Measurements from ENCODE around the gene NMNAT3.

The NMNAT3 gene

GRCh38 chr3:139559541-139559940 is 118.2 kb downstream of the NMNAT3 start:
- no peaks in the 10 kb centered on the region for H4K20me1 ChIP-seq (ENCODE audit: control insufficient read depth, insufficient read depth, low read depth, low read length)

GRCh38 chr3:139558351-139559266 is 119.2 kb downstream of the NMNAT3 start:
- Histone ChIP-seq H3K36me3 (ENCODE audit: control insufficient read depth, low read length) (no peaks in the 10 kb centered on the region), H3K4me3 (ENCODE audit: low read length) (no peak overlapping the region), H3K4me2 (ENCODE audit: low read length) (no peak overlapping the region), H3K9me3 (ENCODE audit: control insufficient read depth, insufficient read depth, low read length) (no peaks in the 10 kb centered on the region), H3K27me3 (ENCODE audit: control insufficient read depth, low read length) (peaks cover 3% of the 10 kb centered on the region; the same call in 1 of the 2 replicates), H3F3A (ENCODE audit: control insufficient read depth, insufficient read depth) (no peaks in the 10 kb centered on the region), H3K4me1 (ENCODE audit: control insufficient read depth, low read length) (no peaks in the 10 kb centered on the region), H3K79me2 (ENCODE audit: control insufficient read depth, low read length) (no peaks in the 10 kb centered on the region), H3K9me2 (replicated peaks; ENCODE audit: control insufficient read depth, low read length) (no peaks in the 10 kb centered on the region), H4K20me1 (ENCODE audit: control insufficient read depth, insufficient read depth, low read depth, low read length) (no peaks in the 10 kb centered on the region), H3K27ac (ENCODE audit: low read depth, low read length) (no peak overlapping the region)
- TF ChIP-seq EZH2phosphoT487 (IDR thresholded peaks at IDR 0.05; ENCODE audit: borderline replicate concordance, low read length): no peak
- TF ChIP-seq CTCF (IDR thresholded peaks at IDR 0.05; ENCODE audit: low read depth, low read length, poor library complexity, severe bottlenecking): no peak

More at GRCh38 chr3:139559541-139559940, 118.2 kb downstream of the NMNAT3 start:
- no peak overlapping the region for H3K4me2 ChIP-seq (ENCODE audit: low read length)
- H3K27me3 ChIP-seq (ENCODE audit: control insufficient read depth, low read length): peaks cover 3% of the 10 kb centered on the region; the same call in 1 of the 2 replicates
- TF ChIP-seq CTCF (IDR thresholded peaks at IDR 0.05; ENCODE audit: low read depth, low read length, poor library complexity, severe bottlenecking) (no peak), EZH2phosphoT487 (IDR thresholded peaks at IDR 0.05; ENCODE audit: borderline replicate concordance, low read length) (no peak)
- no peak overlapping the region for H3K4me3 ChIP-seq (ENCODE audit: low read length)
- no peaks in the 10 kb centered on the region for H3K9me2 ChIP-seq (replicated peaks; ENCODE audit: control insufficient read depth, low read length)
- no peak overlapping the region for H3K27ac ChIP-seq (ENCODE audit: low read depth, low read length)
- H3K79me2 ChIP-seq (ENCODE audit: control insufficient read depth, low read length): no peaks in the 10 kb centered on the region
- no peaks in the 10 kb centered on the region for H3F3A ChIP-seq (ENCODE audit: control insufficient read depth, insufficient read depth)
- no peaks in the 10 kb centered on the region for H3K9me3 ChIP-seq (ENCODE audit: control insufficient read depth, insufficient read depth, low read length)
- H3K4me1 ChIP-seq (ENCODE audit: control insufficient read depth, low read length): no peaks in the 10 kb centered on the region
- no peaks in the 10 kb centered on the region for H3K36me3 ChIP-seq (ENCODE audit: control insufficient read depth, low read length)

DNA sequence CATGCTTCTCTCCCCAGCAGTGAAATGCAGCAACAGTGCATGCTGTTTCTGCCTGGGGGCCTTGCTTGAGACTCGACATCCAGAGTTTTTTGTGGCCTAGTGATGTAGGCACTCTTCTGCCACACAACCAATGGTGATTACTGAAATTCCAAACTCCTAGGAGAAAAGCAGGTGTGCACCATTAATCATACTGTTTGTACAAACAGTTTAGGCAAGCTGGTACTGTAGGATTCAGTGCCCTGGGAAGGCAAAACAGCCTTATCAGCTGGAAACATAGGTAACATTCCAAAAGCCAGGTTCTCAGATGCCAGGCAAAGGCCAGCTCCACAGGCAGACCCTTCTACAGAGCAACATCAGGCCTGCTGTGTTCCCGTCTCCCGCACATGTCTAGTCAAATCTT is 120.7 kb downstream of the NMNAT3 start:
- Histone ChIP-seq H3K27me3 (ENCODE audit: control insufficient read depth, low read length) (peaks cover 3% of the 10 kb centered on the region; the same call in 1 of the 2 replicates), H4K20me1 (ENCODE audit: control insufficient read depth, insufficient read depth, low read depth, low read length) (no peaks in the 10 kb centered on the region), H3K4me1 (ENCODE audit: control insufficient read depth, low read length) (no peaks in the 10 kb centered on the region), H3K4me2 (ENCODE audit: low read length) (no peak overlapping the region), H3K9me3 (ENCODE audit: control insufficient read depth, insufficient read depth, low read length) (no peaks in the 10 kb centered on the region), H3K27ac (ENCODE audit: low read depth, low read length) (no peak overlapping the region), H3K79me2 (ENCODE audit: control insufficient read depth, low read length) (no peaks in the 10 kb centered on the region), H3K36me3 (ENCODE audit: control insufficient read depth, low read length) (no peaks in the 10 kb centered on the region), H3K9me2 (replicated peaks; ENCODE audit: control insufficient read depth, low read length) (no peaks in the 10 kb centered on the region), H3F3A (ENCODE audit: control insufficient read depth, insufficient read depth) (no peaks in the 10 kb centered on the region), H3K4me3 (ENCODE audit: low read length) (no peak overlapping the region)
- TF ChIP-seq EZH2phosphoT487 (IDR thresholded peaks at IDR 0.05; ENCODE audit: borderline replicate concordance, low read length): no peak
- no peak for TF ChIP-seq CTCF (IDR thresholded peaks at IDR 0.05; ENCODE audit: low read depth, low read length, poor library complexity, severe bottlenecking)
